Neutrophil (primary cell): ENCODE results near the gene RNF207.
A peak's percentile ranks its signal among the peaks of the same experiment; 100 is the strongest.

Source experiments
- H3K27ac ChIP-seq: fragments of 200-600 bp; sonication (generic); 2 replicates; pipeline ENCODE4 v1.5.1; 2016; ENCODE audit warnings: mild to moderate bottlenecking, moderate library complexity
- H3K27me3 ChIP-seq: fragments of 200-600 bp; sonication (generic); 2 replicates; pipeline ENCODE4 v1.6.0; 2016; ENCODE audit warnings: mild to moderate bottlenecking
- H3K36me3 ChIP-seq: fragments of 200-600 bp; sonication (generic); 2 replicates; pipeline ENCODE4 v1.5.1; 2017
- H3K4me1 ChIP-seq, 2 experiments: fragments of 200-600 bp in 1 of 2; sonication (generic) in 1 of 2; 1 replicate in 1 of 2; 2 replicates in 1 of 2; pipeline versions ENCODE4 v1.5.1 to v1.6.1; 2013 to 2016; ENCODE audit warnings: low read depth in 1 of 2, low read length in 1 of 2, mild to moderate bottlenecking in 1 of 2, moderate library complexity in 1 of 2; ENCODE audit not compliant: control insufficient read depth in 1 of 2, insufficient read depth in 1 of 2
- H3K4me3 ChIP-seq, 2 experiments: fragments of 200-600 bp in 1 of 2; sonication (generic) in 1 of 2; 1 replicate in 1 of 2; 2 replicates in 1 of 2; pipeline ENCODE4 v1.5.1; 2013 to 2016; ENCODE audit warnings: low read depth in 1 of 2, low read length in 1 of 2, mild to moderate bottlenecking in 1 of 2, moderate library complexity in 1 of 2
- H3K9me3 ChIP-seq: fragments of 200-600 bp; sonication (generic); 2 replicates; pipeline ENCODE4 v1.5.1; 2016
- TF ChIP-seq, protein P1 (sequence below): fragments of 200-600 bp; sonication (generic); IDR thresholded peaks from 2 replicates; pipeline ENCODE4 v1.5.1; 2016; ENCODE audit warnings: antibody characterized with exemption

The RNF207 gene

DNA sequence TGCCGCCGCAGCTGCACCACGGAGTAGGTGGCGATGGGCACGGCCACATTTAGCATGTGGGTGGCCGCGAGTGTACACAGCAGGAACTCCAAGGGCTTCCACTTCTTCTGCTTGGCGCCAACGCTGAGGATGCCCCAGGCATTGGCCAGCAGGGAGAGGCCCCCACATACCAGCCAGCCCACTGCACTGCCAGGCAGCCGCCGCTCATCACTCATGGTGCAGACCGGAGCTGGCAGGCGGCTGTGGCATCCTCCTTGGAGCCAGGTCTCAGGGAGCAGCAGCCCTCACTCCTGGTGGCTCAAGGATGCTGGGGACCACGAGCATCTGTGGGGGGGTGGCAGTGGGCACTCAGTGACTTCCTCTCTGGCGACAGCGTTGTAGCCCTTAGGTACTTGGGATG lies 48.8 kb downstream of the RNF207 start:
- Histone ChIP-seq H3K4me1 (peaks cover 0 to under 1% of the 10 kb centered on the region in 2 experiments), H3K9me3 (no peaks in the 10 kb centered on the region), H3K27ac (no peak overlapping the region), H3K27me3 (peaks cover 75% of the 10 kb centered on the region), H3K4me3 (no peak overlapping the region), H3K36me3 (no peaks in the 10 kb centered on the region)
- TF ChIP-seq, protein P1, sequence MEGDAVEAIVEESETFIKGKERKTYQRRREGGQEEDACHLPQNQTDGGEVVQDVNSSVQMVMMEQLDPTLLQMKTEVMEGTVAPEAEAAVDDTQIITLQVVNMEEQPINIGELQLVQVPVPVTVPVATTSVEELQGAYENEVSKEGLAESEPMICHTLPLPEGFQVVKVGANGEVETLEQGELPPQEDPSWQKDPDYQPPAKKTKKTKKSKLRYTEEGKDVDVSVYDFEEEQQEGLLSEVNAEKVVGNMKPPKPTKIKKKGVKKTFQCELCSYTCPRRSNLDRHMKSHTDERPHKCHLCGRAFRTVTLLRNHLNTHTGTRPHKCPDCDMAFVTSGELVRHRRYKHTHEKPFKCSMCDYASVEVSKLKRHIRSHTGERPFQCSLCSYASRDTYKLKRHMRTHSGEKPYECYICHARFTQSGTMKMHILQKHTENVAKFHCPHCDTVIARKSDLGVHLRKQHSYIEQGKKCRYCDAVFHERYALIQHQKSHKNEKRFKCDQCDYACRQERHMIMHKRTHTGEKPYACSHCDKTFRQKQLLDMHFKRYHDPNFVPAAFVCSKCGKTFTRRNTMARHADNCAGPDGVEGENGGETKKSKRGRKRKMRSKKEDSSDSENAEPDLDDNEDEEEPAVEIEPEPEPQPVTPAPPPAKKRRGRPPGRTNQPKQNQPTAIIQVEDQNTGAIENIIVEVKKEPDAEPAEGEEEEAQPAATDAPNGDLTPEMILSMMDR, result no peak

DNA sequence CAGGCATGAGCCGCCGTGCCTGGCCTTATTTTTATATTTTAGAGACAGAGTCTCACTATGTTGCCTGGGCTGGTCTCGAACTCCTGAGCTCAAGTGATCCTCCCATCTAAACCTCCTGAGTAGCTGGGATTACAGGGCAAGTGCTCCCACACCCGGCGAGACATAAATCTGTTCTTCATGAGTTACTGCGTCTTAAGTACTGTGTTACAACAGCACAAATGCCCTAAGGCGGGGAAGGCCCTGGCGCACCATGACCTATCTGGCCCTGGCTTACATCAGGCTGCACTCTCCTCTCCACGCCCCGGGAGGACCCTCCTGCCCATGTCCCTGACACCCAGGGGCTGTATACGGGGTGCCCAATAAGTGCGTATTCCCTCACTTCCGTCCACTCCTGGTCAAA lies 50.7 kb downstream of the RNF207 start:
- peaks cover 75% of the 10 kb centered on the region for H3K27me3 ChIP-seq
- H3K27ac ChIP-seq, result no peak overlapping the region
- TF ChIP-seq, protein P1, result no peak
- H3K9me3 ChIP-seq, result no peaks in the 10 kb centered on the region
- H3K4me3 ChIP-seq, result no peak overlapping the region
- peaks cover 0 to 14% of the 10 kb centered on the region in 2 experiments for H3K4me1 ChIP-seq
- H3K36me3 ChIP-seq, result no peaks in the 10 kb centered on the region

DNA sequence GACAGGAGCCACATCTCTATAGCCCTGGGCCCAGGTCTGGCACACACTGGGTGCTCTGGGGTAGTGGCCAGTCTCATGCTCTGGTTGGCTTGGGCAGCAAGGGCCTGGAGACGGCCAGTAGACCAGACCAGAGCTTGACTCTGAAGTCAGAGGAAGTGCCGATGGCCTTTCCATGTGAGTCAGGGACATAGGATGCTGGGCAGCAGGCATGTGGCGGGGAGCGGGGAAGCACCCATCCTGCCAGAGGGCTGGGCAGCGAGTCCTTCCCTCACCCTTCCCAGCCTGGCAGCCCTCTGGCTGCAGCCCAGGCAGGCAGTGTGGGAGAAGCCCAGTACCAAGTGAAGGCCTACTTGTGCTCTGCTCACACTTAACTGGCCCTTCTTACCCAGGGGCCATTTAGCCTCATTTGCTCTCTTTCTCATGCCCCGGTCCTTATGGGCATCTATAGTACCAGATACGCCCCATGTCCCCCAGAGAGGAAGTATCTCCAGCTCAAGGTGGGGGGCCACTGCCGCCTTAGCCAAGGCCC lies 51.7 kb downstream of the RNF207 start:
- Histone ChIP-seq H3K36me3 (no peaks in the 10 kb centered on the region), H3K4me3 (no peak overlapping the region), H3K4me1 (peaks cover 0 to 14% of the 10 kb centered on the region in 2 experiments), H3K27ac (no peak overlapping the region), H3K9me3 (no peaks in the 10 kb centered on the region), H3K27me3 (peaks cover 75% of the 10 kb centered on the region)
- TF ChIP-seq, protein P1, result no peak

DNA sequence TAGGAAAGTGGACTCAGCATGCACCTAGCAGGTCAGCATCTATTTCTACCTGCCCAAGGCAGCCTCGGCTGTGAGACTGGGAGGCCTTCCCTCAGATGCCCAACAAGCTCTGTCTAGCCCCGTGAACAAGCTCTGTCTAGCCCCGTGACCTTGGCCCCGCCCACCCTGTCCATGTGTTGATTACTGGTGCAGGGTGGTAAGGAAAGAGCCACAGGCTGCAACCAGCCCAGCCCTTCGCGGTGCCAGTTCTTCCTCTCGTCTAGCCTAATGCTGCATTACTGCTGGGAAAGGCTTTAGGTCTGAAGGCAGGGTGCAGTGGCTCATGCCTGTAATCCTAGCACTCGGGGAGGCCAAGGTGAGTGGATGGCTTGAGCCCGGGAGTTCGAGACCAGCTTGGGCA lies 52.8 kb downstream of the RNF207 start:
- H3K4me1 ChIP-seq, result peaks cover 0 to 14% of the 10 kb centered on the region in 2 experiments
- H3K27me3 ChIP-seq, result peaks cover 83% of the 10 kb centered on the region
- no peaks in the 10 kb centered on the region for H3K9me3 ChIP-seq
- no peak overlapping the region for H3K27ac ChIP-seq
- TF ChIP-seq, protein P1, result no peak
- H3K4me3 ChIP-seq, result no peak overlapping the region
- no peaks in the 10 kb centered on the region for H3K36me3 ChIP-seq

DNA sequence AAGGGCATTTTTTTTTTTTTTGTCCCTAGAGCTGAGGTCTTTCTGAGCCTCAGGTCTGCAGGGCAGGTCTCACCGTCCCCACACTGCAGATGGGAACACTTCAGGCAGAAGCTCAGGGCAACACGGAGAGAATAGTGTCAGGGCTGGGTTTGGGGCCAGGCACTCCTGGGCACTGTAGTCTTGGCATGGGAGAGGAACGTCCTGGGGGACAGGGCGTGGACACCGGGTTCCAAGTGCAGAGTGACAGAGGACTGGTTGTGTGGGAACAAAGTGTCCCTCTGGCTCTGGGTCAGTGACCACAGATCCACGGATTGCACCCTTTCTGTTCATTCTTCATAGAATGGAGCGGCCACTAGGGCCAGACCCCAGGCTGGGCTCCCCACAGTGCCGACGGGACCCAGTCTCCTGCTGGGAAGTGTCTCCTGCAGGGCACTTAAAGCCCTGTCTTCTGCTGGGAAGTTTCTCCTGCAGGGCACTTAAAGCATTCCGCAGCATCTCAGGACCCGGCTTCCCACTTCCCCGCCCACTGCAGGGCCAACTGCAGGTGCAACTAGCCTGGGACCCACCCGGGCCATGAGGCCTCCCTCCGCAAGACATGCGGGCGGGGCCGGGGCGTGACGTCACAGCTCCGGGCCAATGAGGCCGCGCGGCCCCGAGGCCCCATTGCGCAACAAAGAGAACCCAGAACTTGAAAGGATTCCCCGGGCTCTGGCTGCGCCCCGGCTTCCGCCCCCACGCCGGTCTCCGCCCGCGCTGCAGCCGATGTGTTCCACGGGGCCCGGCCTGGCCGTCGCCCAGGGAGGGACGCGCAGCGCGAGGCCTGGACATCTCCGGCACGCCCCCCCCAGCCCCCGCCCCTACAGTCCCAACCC lies 53.8 kb downstream of the RNF207 start:
- Histone ChIP-seq H3K27ac (no peak overlapping the region), H3K9me3 (no peaks in the 10 kb centered on the region), H3K4me1 (peaks cover 0 to 14% of the 10 kb centered on the region in 2 experiments), H3K27me3 (peaks cover 90% of the 10 kb centered on the region), H3K36me3 (no peaks in the 10 kb centered on the region), H3K4me3 (peak overlapping the region in 1 of 2 experiments; percentile 41)
- TF ChIP-seq, protein P1, result no peak
